ENCODE measurements around the gene NDUFAB1.
"Not testable (repeated sequence)": the region's sequence is repeated elsewhere in the genome, so short reads cannot be mapped to it uniquely, and the experiment has no call there.

Gene NDUFAB1

GRCh38 chr16:23584186-23585076 is 11.7 kb downstream of the NDUFAB1 start:
- DNase-seq (ENCODE audit: low spot score): no peak

- not testable (repeated sequence) for DNase-seq (ENCODE audit: low spot score)
Observed at GRCh38 chr16:23583271-23583670, 12.8 kb downstream of the NDUFAB1 start.

GRCh38 chr16:23581764-23582163 is 14.4 kb downstream of the NDUFAB1 start:
- DNase-seq (ENCODE audit: low spot score): no peak

GRCh38 chr16:23580391-23580790 is 15.7 kb downstream of the NDUFAB1 start:
- DNase-seq (ENCODE audit: low spot score): no peak

GRCh38 chr16:23579371-23579770 is 16.7 kb downstream of the NDUFAB1 start:
- DNase-seq (ENCODE audit: low spot score): no peak

GRCh38 chr16:23578101-23578830 is 17.9 kb downstream of the NDUFAB1 start:
- DNase-seq (ENCODE audit: low spot score): peak; percentile 81

GRCh38 chr16:23577493-23577892 is 18.6 kb downstream of the NDUFAB1 start:
- DNase-seq (ENCODE audit: low spot score): no peak

- DNase-seq (ENCODE audit: low spot score): no peak
Observed at GRCh38 chr16:23575834-23576233, 20.3 kb downstream of the NDUFAB1 start.

GRCh38 chr16:23573817-23574216 is 22.3 kb downstream of the NDUFAB1 start:
- DNase-seq (ENCODE audit: low spot score): no peak

- DNase-seq (ENCODE audit: low spot score): no peak
Observed at GRCh38 chr16:23572394-23572793, 23.7 kb downstream of the NDUFAB1 start.

- DNase-seq (ENCODE audit: low spot score): no peak
Observed at GRCh38 chr16:23571895-23572294, 24.2 kb downstream of the NDUFAB1 start.

- peak; percentile 59 for DNase-seq (ENCODE audit: low spot score)
Observed at GRCh38 chr16:23570992-23571632, 25.0 kb downstream of the NDUFAB1 start.

GRCh38 chr16:23567602-23568001 is 28.5 kb downstream of the NDUFAB1 start:
- no peak for DNase-seq (ENCODE audit: low spot score)

GRCh38 chr16:23566724-23567123 is 29.4 kb downstream of the NDUFAB1 start:
- no peak for DNase-seq (ENCODE audit: low spot score)

- DNase-seq (ENCODE audit: low spot score): no peak
Observed at GRCh38 chr16:23564575-23565363, 31.3 kb downstream of the NDUFAB1 start.

- DNase-seq (ENCODE audit: low spot score): no peak
Observed at GRCh38 chr16:23563186-23563585, 32.9 kb downstream of the NDUFAB1 start.

GRCh38 chr16:23562505-23562904 is 33.6 kb downstream of the NDUFAB1 start:
- no peak for DNase-seq (ENCODE audit: low spot score)

GRCh38 chr16:23561586-23561985 is 34.5 kb downstream of the NDUFAB1 start:
- no peak for DNase-seq (ENCODE audit: low spot score)

- DNase-seq (ENCODE audit: low spot score): peak; percentile 14
Observed at GRCh38 chr16:23557779-23558702, 38.1 kb downstream of the NDUFAB1 start.

- peak; percentile 97 for DNase-seq (ENCODE audit: low spot score)
Observed at GRCh38 chr16:23556881-23557778, 39.0 kb downstream of the NDUFAB1 start, which contains the start of the genes EARS2 and UBFD1. EARS2 (minus strand) TSS chr16:23557350; CDS start chr16:23557343, 7 bp downstream. UBFD1 (plus strand) TSS chr16:23557727; CDS start chr16:23557743, 16 bp downstream.

Measured in pons (tissue), 1 donor.